HG03469 (cell line): ENCODE results near the gene LRRC2.
"Not testable (repeated sequence)": the region's sequence is repeated elsewhere in the genome, so short reads cannot be mapped to it uniquely, and the experiment has no call there.

Experiments
- ATAC-seq: cut with Tn5 transposase; IDR thresholded peaks from one replicate; pipeline ENCODE4 v1.9.1; 2021; ENCODE audit warnings: mild to moderate bottlenecking, moderate library complexity, moderate number of reproducible peaks; ENCODE audit not compliant: unreplicated experiment

LRRC2 gene, protein sequence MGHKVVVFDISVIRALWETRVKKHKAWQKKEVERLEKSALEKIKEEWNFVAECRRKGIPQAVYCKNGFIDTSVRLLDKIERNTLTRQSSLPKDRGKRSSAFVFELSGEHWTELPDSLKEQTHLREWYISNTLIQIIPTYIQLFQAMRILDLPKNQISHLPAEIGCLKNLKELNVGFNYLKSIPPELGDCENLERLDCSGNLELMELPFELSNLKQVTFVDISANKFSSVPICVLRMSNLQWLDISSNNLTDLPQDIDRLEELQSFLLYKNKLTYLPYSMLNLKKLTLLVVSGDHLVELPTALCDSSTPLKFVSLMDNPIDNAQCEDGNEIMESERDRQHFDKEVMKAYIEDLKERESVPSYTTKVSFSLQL

DNA sequence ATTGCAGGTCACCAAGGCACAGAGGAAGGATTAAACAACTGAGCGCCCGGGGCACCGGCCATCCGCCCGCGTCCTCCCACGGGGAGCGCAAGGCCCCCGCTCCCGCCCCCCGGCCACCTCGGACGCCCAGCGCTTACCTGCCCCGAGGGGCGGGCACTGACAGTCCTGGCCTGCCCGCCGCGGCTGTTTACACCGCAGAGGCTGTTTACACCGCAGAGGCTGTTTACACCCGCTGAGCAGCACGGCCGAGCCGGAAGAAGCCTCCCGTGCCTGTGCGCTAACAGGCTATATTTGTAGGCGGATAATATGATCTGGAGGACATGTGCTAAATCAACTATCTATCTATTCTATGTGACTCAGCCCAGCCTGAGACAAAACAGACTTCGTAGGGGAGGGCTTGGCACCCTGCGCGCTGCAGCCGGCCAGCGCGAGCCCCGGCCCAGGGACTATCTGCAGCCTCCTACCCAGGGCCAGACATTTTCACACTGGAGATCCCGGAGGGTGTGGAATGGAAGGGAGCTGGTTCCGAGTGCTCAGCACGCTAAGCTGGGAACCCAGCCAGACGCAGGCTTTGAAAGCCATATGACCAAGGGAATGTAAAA is at the start of gene LRRC2:
Gene LRRC2, minus strand, starts transcription at position 263 of the 602 bp plus-strand sequence. CDS start 14,711 bp downstream, outside the sequence.
- no peak for ATAC-seq

DNA sequence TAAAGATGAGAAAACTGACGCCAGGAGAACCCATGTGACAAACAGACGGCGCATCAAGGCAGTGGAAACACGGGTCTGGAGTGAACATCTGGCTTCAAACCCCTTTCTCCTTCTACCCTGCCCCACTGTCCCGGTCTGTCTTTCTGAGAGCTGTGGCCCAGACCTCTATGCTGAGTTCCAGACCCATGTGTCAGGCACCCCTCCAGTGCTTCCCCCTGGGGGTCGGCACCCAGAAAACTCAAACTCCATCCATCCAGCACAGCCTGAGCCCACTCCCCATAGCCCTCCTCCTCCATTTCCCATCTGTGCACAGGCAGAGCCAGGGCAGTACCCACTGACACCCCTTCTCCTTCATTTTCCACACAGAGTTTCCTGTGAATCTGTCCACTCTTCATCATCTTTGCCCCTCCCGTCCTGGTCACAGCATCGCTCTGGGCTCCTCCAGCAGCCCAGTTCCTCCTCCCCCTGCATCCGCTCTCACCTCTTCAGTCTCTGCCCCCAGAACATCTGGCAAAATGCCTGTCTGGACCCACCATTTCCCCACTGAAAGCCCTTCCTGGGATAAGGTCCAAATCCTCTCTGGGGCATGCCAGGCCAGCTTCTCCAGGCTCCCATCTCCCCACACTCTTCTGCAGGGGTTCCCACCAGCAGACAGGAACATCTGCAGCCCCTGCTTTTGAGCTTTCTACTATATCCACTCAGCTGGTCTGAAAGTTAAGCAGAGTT is 49.1 kb upstream of the LRRC2 start:
- ATAC-seq: no peak

DNA sequence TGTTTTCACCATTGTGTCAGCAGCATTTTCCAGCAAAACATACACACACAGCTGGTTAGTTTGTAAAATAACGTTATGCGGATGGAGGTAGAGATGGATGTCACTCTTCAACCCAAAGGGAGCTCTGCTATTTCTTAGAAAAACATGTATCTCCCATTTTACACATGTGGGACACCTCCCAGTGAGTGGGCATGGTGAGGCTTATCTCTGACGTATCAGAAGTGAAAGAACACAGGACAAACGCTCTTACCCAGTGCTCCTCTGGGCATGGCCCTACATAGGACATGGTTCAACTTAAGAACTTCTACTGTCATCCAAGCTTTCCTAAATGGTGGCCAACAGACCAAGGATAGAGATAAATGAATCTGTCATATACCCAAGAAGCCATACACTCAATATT is 48.3 kb upstream of the LRRC2 start:
- ATAC-seq: no peak

DNA sequence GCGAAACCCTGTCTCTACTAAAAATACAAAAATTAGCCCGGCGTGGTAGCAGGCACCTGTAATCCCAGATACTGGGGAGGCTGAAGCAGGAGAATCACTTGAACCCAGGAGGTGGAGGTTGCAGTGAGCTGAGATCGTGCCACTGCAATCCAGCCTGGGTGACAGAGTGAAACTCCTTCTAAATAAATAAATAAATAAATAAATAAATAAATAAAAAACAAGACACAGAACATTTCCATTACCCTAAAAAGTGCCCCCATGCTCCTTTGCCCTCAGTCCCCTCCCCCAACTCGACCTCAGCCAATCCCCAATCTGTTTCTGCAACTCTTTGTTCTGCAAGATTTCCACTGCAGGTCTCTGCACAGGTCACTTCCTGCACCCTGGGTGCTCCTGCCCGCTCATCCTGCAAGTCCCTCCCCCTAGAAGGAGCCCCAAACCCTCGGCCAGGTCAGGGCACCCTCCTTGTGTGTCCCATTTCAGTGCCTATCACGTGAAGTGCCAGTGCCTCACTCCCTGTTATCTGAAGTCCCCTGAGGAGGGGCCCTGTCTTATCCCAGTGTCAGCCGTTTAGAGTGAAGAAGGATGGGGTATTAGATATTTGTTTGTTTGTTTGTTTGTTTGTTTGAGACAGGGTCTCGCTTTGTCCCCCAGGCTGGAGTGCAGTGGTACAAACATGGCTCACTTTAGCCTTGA is 47.4 kb upstream of the LRRC2 start:
- no peak for ATAC-seq

DNA sequence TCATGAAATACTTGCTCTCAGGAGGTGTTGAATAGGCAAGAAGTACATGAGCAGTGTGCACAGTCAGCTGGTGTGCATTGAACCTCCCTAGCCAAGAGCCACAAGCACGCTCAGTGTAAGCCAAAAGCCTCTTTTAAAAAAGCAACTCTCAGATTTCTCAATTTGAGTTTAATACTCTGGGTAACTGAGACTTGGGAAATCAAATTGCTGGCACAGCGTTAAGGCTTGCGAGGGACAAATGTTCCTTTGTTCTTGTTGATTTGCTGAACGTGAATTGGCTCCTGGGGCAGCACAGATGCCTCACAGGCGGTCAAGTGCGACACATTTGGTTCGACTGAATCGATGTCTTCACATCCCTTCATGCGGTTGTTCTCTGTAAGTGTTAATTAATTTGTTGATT is 46.2 kb upstream of the LRRC2 start, which contains the start of gene FAM240A:
Gene FAM240A, plus strand, starts transcription at position 202 of the 400 bp plus-strand sequence. Its CDS starts 159 bp downstream, at position 361.
- no peak for ATAC-seq

DNA sequence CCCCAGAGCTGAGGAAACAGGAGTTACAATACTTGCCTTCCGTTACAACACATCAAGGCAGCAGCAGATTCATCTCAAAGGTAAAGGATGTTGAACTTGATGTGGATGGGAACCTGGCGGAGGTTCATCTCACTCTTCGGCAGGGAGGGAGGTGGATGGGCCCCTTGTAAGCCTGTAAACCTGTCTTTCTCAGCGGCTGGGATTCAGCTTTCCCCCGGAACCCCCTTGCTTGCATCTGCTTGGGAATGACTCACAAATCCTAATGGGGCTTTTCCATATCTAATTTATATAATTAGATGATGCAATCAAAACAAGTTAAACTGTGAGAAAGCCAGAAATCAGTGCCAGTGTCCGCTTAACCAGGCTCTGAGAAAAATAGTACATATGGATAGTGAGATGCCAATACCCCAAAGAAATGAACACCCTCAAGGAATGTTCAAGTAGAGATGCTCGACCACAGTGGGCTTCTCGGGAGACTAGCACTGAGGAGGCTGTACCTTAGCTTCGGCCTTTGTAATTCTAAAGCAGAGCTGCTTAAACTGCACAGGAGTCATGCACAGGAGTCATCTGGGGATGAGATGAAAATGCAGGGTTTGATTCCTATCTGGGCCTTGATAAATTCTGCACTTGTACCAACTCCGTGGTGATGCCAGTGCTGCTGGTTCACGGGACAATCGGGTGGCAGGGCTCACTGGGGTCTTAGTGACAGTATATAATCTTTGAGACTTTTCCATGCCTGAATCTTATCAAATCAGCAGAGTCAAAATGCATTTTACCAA is 44.0 kb upstream of the LRRC2 start:
- no peak for ATAC-seq

DNA sequence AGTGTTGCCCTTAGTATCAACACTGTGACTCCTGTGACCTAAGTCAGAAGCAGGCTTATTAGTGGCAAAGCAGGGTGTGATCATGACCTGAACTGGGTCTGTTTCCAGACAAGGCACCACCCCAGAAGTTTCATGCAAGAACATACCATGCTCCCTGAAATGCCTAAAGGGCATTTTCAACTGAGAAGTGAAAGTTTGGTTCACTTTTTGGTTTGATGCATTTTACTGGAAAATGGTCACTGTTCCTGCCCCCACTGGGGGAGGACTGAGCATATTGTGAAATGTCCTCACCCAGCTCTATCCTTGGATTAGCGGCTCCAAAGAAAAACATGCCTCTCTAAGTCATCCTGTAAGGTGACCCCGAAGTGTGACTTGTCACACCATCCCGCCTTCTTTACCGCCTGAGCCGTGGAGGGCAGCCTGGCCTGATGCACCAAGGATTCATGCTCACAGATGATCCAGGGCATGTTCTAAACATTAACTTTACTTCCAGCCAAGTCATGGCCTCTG is 43.2 kb upstream of the LRRC2 start:
- ATAC-seq: no peak

DNA sequence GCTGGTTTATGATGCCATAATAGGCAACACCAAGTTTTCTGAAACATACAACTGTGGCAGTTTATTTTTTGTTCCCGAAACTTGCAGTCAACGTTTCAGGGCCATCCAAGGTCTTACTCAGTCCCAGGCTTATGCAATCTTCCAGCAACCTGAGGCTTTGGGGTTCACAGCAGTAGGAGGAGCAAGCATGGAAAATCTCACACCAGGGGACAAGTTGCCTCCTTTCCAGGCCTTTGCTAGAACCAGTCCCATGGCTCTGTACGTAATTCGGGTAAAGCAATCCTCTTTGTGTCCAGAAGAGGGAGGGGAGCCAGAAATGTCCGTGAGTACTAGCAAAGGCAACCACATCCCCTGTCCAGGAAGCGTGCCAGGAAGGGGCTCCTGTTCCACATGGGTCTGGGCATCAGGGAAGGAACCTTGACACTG is 41.5 kb upstream of the LRRC2 start:
- ATAC-seq: no peak

DNA sequence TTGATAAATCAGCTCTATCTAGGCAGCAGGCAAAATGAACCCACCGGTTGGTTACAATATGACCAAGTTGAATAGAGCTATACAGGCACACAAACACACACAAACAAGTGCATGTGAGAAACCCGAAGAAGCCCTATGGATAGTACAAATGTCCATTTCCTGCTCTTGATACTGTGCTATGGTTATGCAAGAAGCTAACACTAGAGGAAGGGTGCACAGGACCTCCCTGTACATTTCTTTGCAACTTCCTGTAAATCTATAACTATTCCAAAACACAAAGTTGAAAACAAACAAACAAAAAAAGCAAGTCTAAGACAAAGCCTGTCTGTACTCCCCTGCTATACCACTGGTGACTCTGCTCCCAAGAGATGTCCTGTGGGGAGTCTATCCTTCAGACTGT is 38.0 kb upstream of the LRRC2 start:
- no peak for ATAC-seq

DNA sequence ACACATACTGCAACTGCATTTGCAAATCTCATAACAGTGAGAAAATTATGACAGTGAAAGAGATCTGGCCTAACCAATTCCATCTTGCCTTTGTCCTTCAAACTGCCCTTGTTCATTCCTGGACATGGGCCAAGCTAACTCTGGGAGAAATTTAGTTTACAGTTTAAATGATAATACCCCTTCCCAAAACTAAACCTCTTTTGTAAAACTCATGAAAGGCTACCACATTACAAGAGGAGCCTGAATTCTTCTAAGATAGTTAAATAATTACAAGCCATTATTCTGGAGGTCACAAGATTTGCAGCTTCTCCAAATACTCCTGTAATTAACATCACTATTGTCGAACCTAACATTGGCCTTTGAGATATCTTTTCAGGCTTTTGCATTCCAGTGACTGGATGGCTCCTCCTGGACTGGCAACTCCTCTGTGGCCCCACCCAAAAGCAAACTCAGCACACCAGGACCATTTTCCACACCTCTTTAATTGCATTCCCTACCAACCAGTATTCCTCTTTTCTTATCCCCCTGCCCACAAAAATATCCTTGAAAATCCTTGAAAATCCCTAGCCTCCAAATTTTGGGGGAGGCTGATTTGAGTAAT is 37.4 kb upstream of the LRRC2 start:
- ATAC-seq: no peak

DNA sequence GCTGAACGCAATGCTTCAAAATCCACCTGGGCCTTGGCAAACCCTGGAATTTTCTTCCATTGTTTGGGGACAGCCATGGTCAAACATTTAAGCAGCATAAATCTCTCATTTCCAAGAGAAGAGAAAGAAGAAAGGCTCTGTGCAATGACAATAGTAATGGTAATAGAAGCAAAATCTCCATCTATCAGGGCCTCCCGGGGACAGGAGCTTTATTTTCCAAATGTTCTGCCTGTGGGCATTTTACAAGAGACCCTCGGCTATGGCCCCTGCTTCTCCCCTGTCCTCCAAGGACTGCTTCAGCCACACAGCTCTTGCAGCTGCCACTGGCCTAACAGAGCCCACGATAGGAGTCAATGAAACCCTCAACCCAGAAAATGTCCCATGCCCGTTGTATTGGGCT is 33.5 kb upstream of the LRRC2 start:
- no peak for ATAC-seq

DNA sequence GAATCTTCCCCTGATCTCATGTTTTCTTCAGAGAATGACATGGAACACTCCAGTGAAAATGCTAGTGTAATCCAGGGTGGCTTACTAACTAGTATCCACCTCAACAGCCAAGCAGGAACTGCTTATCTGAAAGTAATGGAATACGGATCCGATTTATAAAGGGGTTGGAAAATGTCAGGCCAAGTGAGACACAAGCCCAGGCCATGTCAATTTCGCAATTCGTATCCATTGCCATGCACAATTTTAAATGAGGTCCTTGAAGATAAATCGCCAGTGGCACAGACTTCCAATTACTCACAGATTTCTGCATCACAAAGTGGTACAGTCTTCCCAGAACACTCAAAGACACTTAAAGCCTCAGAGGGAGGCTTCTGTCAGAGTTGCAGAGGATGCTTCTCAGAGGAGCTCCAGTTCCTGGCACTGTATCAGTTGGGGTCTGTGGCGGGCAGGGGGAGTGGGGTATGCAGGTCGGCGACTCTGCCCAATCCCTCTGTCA is 29.8 kb upstream of the LRRC2 start:
- ATAC-seq: no peak

DNA sequence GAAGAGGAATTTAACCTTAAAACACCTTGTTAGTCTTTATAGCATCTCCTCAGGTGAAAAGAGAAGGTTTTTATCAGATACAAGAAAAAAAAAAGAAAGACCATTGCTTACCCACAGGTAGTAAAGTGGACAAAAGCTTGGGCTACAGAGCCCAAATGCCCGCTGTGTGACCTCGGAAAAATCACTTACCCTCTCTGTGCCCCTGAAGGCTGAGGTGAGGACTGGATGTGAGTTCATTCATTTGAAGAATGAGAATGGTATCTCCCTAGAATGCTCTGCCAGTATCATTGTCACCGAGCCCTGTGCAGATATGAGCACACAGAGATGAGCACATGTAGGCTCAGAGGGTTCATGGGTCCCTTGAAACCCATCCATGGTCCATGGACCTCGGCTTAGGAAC is 28.6 kb upstream of the LRRC2 start:
- ATAC-seq: no peak

DNA sequence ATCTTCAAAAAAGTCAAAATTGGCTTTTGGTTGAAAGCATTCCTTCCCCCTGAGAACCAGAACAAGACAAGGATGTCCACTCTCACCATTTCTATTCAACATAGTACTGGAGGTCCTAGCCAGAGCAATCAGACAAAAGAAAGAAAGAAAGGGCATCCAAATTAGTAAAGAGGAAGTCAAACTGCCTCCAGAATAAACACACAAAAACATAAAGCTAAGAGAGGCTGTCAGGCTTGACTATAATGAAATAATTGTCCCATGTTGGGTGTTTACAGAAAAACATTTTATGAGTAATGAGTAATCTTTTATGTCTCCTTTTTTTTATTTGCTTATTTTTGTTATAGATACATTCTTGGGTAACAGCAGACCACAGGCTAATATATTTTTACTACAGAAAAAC is 27.9 kb upstream of the LRRC2 start:
- no peak for ATAC-seq

DNA sequence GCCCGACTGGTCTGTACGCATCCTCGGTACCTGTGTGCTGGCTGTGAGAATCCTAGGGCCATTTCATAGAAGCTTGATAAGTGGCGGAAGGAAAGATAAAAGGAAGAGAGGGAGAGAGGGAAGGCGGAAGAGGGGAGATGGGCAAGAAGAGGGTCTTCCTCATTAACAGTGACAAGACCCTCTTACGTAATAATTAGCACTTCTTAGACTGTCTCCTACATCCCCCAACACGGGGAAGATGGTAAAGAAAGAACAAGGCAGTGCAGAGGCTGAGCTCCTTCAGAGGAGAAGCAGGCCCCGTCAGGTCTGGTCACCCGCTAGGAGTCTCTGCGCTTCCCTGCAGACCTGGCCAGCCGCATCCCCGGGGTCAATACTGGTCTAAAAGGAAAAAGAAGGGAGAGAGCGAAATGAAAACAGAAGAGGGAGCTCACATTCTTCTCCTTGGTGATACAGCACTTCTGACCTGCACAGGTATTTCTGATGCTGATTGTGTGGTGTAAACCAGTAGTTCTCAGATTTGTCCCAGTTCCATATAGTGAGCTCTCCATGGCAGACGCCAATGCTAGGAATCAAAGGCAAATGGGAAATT is 27.3 kb upstream of the LRRC2 start:
- ATAC-seq: no peak

DNA sequence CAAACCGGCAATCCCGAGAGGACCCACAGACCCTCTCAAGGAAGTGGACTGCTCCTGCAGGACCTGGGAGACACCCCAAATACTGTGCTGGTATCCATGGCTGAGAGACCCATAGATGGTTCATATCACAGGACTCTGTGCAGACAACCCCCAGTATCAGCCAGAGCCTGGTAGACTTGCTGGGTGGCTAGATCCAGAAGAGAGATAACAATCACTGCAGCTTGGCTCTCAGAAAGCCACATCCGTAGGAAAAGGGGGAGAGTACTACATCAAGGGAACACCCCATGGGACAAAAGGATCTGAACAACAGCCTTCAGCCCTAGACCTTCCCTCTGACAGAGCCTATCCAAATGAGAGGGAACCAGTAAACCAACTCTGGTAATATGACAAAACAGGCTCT is 21.2 kb upstream of the LRRC2 start:
- ATAC-seq: not testable (repeated sequence)

DNA sequence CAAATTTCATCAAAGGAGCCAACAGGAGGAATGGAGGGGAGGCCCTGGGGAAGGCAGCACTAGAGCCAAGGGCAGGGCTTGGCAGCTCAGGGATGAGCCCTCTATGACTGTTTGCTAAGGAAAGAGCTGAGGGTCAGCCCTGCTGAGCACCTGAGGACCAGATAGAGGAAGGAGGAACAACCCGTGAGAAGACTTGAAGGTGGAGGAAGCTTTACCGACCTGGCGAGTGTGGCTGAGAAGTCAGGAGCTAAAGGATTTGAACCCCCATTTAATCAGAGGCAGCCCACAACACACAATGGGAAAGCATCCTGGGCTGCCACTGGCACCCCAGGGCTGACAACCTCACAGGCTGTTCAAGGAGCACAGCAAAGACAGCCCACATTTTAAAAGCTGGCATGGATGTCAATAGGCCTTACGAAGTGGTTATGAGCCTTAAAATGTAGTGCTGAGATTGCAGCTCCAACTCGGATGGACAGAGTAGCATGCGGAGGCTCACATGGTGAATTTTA is 20.7 kb upstream of the LRRC2 start:
- ATAC-seq: no peak

DNA sequence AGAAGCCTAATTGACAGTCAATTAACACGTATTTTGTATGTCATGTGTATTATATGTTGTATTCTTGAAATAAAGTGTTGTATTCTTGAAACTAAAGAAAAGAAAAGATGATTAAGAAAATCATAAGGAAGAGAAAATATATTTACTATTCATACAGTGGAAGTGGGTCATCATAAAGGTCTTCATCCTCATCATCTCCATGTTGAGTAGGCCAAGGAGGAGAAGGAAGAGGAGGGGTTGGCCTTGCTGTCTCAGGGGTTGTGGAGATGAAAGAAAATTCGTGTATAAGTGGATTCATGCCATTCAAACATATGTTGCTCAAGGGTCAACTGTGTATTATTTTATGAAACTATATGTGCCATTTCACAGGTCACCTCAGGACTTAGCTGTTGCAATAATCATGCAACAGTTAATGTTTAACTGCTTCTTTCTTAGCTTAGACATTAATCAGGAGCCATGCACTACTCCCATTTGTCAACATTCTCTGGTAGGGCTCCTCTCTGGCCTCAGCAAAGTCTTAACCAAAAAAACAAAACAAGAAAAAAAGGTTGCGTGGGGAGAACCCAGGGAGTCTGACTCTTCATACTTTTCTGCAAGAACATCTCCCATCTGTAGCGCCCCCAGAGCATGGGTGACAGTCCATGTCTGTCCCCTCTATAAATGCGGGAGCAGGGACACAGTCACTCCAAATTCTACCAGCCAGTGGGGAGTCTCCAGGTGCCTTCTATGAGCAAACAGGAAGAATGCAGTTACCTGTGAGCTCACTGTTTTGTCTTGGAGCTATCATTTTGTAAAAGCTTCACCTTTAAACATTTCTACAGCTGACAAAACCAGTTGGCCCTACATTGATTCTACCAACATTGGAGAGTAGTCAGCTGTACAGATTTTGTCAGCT is 19.9 kb upstream of the LRRC2 start:
- no peak for ATAC-seq
